Hepatocyte (in vitro differentiated cells): ENCODE data around the gene SORL1. TPM values are rescaled to one million over a fixed set of nuclear protein-coding genes. Genes with fewer than 3 reads are reported as not detected.
"Not testable (repeated sequence)": the region's sequence is repeated elsewhere in the genome, so short reads cannot be mapped to it uniquely, and the experiment has no call there.

Source experiments
- DNase-seq: peaks from one replicate; pipeline ENCODE4 v3.0.0-alpha.2; 2016; ENCODE audit warnings: low spot score
- H2AFZ ChIP-seq: fragments of 200-600 bp; sonication (generic); 2 replicates; pipeline ENCODE4 v1.6.0; 2016; ENCODE audit warnings: antibody characterized with exemption, mild to moderate bottlenecking
- H3K27ac ChIP-seq: fragments of 200-600 bp; sonication (generic); 2 replicates; pipeline ENCODE4 v1.5.1; 2016; ENCODE audit warnings: mild to moderate bottlenecking
- H3K27me3 ChIP-seq: fragments of 200-600 bp; sonication (generic); 2 replicates; pipeline ENCODE4 v1.6.1; 2016
- H3K36me3 ChIP-seq: fragments of 200-600 bp; sonication (generic); replicated peaks from 2 replicates; pipeline ENCODE4 v1.5.1; 2016; ENCODE audit warnings: low read depth; ENCODE audit not compliant: insufficient read depth
- H3K4me1 ChIP-seq: fragments of 200-600 bp; sonication (generic); 2 replicates; pipeline ENCODE4 v1.5.1; 2016; ENCODE audit warnings: mild to moderate bottlenecking, moderate library complexity; ENCODE audit not compliant: insufficient read depth
- H3K4me2 ChIP-seq: fragments of 200-600 bp; sonication (generic); 2 replicates; pipeline ENCODE4 v1.6.0; 2016
- H3K4me3 ChIP-seq: fragments of 200-600 bp; sonication (generic); 2 replicates; pipeline ENCODE4 v1.5.1; 2016; ENCODE audit warnings: mild to moderate bottlenecking
- H3K79me2 ChIP-seq: fragments of 200-600 bp; sonication (generic); 2 replicates; pipeline ENCODE4 v1.6.0; 2017; ENCODE audit warnings: mild to moderate bottlenecking
- H3K9me2 ChIP-seq: fragments of 200-600 bp; sonication (generic); replicated peaks from 2 replicates; pipeline ENCODE4 v1.6.0; 2017; ENCODE audit warnings: mild to moderate bottlenecking; ENCODE audit not compliant: insufficient read depth
- H3K9me3 ChIP-seq: fragments of 200-600 bp; sonication (generic); 2 replicates; pipeline ENCODE4 v1.5.1; 2016; ENCODE audit warnings: low read depth, mild to moderate bottlenecking
- H4K20me1 ChIP-seq: fragments of 200-600 bp; sonication (generic); 2 replicates; pipeline ENCODE4 v1.6.0; 2016; ENCODE audit warnings: mild to moderate bottlenecking; ENCODE audit not compliant: insufficient read depth, poor library complexity, severe bottlenecking
- CTCF ChIP-seq: fragments of 200-600 bp; sonication (generic); IDR thresholded peaks from 2 replicates; pipeline ENCODE4 v1.5.1; 2016; ENCODE audit warnings: antibody characterized with exemption, mild to moderate bottlenecking; ENCODE audit not compliant: poor library complexity
- EZH2 ChIP-seq: fragments of 200-600 bp; sonication (generic); IDR thresholded peaks from 2 replicates; pipeline ENCODE4 v1.6.1; 2016; ENCODE audit warnings: antibody characterized with exemption, mild to moderate bottlenecking, borderline replicate concordance
- EZH2phosphoT487 ChIP-seq: fragments of 200-600 bp; sonication (generic); IDR thresholded peaks from one replicate; pipeline ENCODE4 v1.6.1; 2018; ENCODE audit warnings: antibody characterized with exemption, mild to moderate bottlenecking, low read depth, moderate library complexity; ENCODE audit not compliant: unreplicated experiment, severe bottlenecking
- WGBS: methylation state at CpG from one replicate; pipeline ENCODE4 v1.1.6; 2016; ENCODE audit warnings: low lambda C conversion rate; ENCODE audit errors: missing lambda C conversion rate; 5-methylcytosine and 5-hydroxymethylcytosine counted together
- polyA plus RNA-seq: library from polyadenylated mRNA; unstranded; fragments of >200 nt; fragmentation: Nextera tagmentation; extraction: Ambion mirVana; gene quantifications from 2 replicates; pipeline ENCODE4 v1.2.1, GENCODE V29; 2016
- total RNA-seq: library from RNA; depleted of rRNA; stranded (reverse); fragments of >200 nt; gene quantifications from 2 replicates; pipeline ENCODE4 v1.2.3, GENCODE V29; 2014

SORL1 gene
- total and polyA plus RNA-seq, 2 experiments from 2014 or later = 13.5 to 26.5 TPM

GRCh38 chr11:121566279-121567168, 114.4 kb downstream of the SORL1 start:
- Histone ChIP-seq H3K27ac (peak overlapping the region; percentile 73), H3K79me2 (no peaks in the 10 kb centered on the region), H3K27me3 (no peaks in the 10 kb centered on the region), H3K4me2 (no peak overlapping the region), H3K4me3 (no peak overlapping the region), H4K20me1 (no peaks in the 10 kb centered on the region), H3K4me1 (peaks cover 15% of the 10 kb centered on the region), H3K9me3 (no peaks in the 10 kb centered on the region), H2AFZ (no peak overlapping the region), H3K36me3 (no peaks in the 10 kb centered on the region), H3K9me2 (no peaks in the 10 kb centered on the region)
- no peak for TF ChIP-seq EZH2phosphoT487
- no peak for TF ChIP-seq CTCF
- TF ChIP-seq EZH2 = no peak
- WGBS = 94% methylated on average over 9 of the region's 9 CpGs
- DNase-seq = no peak

GRCh38 chr11:121567995-121568394, 115.9 kb downstream of the SORL1 start:
- TF ChIP-seq EZH2 (no peak), CTCF (no peak), EZH2phosphoT487 (no peak)
- Histone ChIP-seq H3K4me1 (peaks cover 8% of the 10 kb centered on the region), H3K79me2 (no peaks in the 10 kb centered on the region), H3K27me3 (no peaks in the 10 kb centered on the region), H3K9me2 (no peaks in the 10 kb centered on the region), H3K36me3 (no peaks in the 10 kb centered on the region), H4K20me1 (no peaks in the 10 kb centered on the region), H3K9me3 (no peaks in the 10 kb centered on the region), H2AFZ (no peak overlapping the region), H3K27ac (peak overlapping the region; percentile 46), H3K4me3 (no peak overlapping the region), H3K4me2 (no peak overlapping the region)
- WGBS = 69% methylated on average over 3 of the region's 3 CpGs
- no peak for DNase-seq

- H3K4me2 ChIP-seq, H3K9me2 ChIP-seq, H3K79me2 ChIP-seq, H2AFZ ChIP-seq, H3K36me3 ChIP-seq, H3K27me3 ChIP-seq, DNase-seq, H3K9me3 ChIP-seq, H3K4me3 ChIP-seq, H3K4me1 ChIP-seq, H4K20me1 ChIP-seq, H3K27ac ChIP-seq: not testable (repeated sequence)
- WGBS = 94% methylated on average over 30 of the region's 30 CpGs
Measured at GRCh38 chr11:121569332-121570299, 117.5 kb downstream of the SORL1 start.

DNA sequence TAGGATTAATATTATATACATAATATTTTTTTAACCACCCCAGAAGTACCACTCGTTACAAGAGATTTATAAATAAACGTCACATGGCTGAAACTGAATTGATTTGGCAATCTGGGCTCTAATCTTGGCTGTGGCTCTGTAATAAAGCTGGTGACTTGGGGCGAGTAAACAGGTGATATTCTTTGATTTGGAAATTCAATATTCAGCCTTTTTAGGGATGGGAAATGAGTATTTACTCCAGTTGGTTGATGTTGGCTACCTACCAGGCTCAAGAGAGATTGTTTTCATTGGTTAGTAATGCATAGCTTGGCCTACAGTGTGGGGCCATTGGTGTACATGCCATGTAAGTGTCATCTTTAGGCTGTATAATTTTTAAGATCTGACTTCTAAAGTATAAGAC, 118.3 kb downstream of the SORL1 start:
- Histone ChIP-seq H3K4me3 (no peak overlapping the region), H3K79me2 (no peaks in the 10 kb centered on the region), H4K20me1 (no peaks in the 10 kb centered on the region), H3K36me3 (no peaks in the 10 kb centered on the region), H2AFZ (no peak overlapping the region), H3K9me2 (no peaks in the 10 kb centered on the region), H3K4me2 (no peak overlapping the region), H3K9me3 (no peaks in the 10 kb centered on the region), H3K27me3 (no peaks in the 10 kb centered on the region), H3K4me1 (peaks cover 3% of the 10 kb centered on the region), H3K27ac (no peak overlapping the region)
- no peak for DNase-seq
- WGBS = 85% methylated on average over 3 of the region's 3 CpGs
- TF ChIP-seq EZH2phosphoT487 (no peak), EZH2 (no peak), CTCF (no peak)
